H1 (cell line): Measurements from ENCODE around the gene ZNF148. TPM values are rescaled to one million over a fixed set of nuclear protein-coding genes. Genes with fewer than 3 reads are reported as not detected.

ENCODE experiments used
- CTCF ChIA-PET: fragments of 300-600 bp; sonication (Branson Sonifier 250); formaldehyde crosslinking; loops from one replicate; lab custom pipeline; 2021; ENCODE audit not compliant: partially characterized antibody; lab: Charles Lee
- POLR2A ChIA-PET: fragments of 300-600 bp; sonication (Branson Sonifier 250); formaldehyde crosslinking; loops from one replicate; lab custom pipeline; 2021; ENCODE audit warnings: inconsistent platforms; ENCODE audit not compliant: partially characterized antibody; lab: Charles Lee
- DNase-seq, 2 experiments: peaks; one replicate each; pipeline versions ENCODE4 v3.0.0 to v3.0.0-alpha.2; 2010 to 2022; ENCODE audit warnings: low spot score in 2 of 2, low read depth in 1 of 2, mixed read lengths in 1 of 2
- FAIRE-seq: peaks from 2 replicates; lab custom pipeline; 2011; peaks lifted over from hg19 to GRCh38; lab: Jason Lieb, UNC
- H2AFZ ChIP-seq: 2 replicates; pipeline ENCODE4 v1.8.1; 2012; ENCODE audit warnings: low read length, inconsistent platforms
- H2AK5ac ChIP-seq: 2 replicates; pipeline ENCODE4 v1.6.1; 2013; ENCODE audit warnings: low read depth, low read length
- H2BK120ac ChIP-seq: replicated peaks from 2 replicates; pipeline ENCODE3; 2013; ENCODE audit warnings: low read depth, low read length, inconsistent platforms
- H2BK12ac ChIP-seq: 2 replicates; pipeline ENCODE4 v1.6.1; 2013; ENCODE audit warnings: low read depth, low read length
- H2BK15ac ChIP-seq: 2 replicates; pipeline ENCODE4 v1.6.1; 2013; ENCODE audit warnings: low read length
- H2BK20ac ChIP-seq: 2 replicates; pipeline ENCODE4 v1.6.1; 2013; ENCODE audit warnings: low read length
- H2BK5ac ChIP-seq: 2 replicates; pipeline ENCODE4 v1.6.1; 2013; ENCODE audit warnings: low read depth, low read length
- H3K14ac ChIP-seq: 2 replicates; pipeline ENCODE4 v1.6.1; 2013; ENCODE audit warnings: inconsistent platforms; ENCODE audit not compliant: insufficient read length
- H3K18ac ChIP-seq: 2 replicates; pipeline ENCODE4 v1.6.1; 2013; ENCODE audit warnings: low read length; ENCODE audit errors: extremely low read depth
- H3K23ac ChIP-seq: 2 replicates; pipeline ENCODE4 v1.6.1; 2013; ENCODE audit warnings: inconsistent platforms; ENCODE audit not compliant: insufficient read length
- H3K23me2 ChIP-seq: 2 replicates; pipeline ENCODE4 v1.6.1; 2013; ENCODE audit warnings: low read depth, low read length
- H3K27ac ChIP-seq: 2 replicates; pipeline ENCODE4 v1.6.1; 2011; ENCODE audit warnings: low read depth, low read length, inconsistent platforms
- H3K27me3 ChIP-seq, 4 experiments: replicated peaks in 1 of 4; 1 replicate in 1 of 4; 2 replicates in 3 of 4; pipeline versions ENCODE4 v1.6.1 to v1.8.1; 2011 to 2013; ENCODE audit warnings: low read length in 3 of 4, mild to moderate bottlenecking in 3 of 4, inconsistent platforms in 2 of 4, mixed read lengths in 2 of 4, moderate library complexity in 1 of 4; ENCODE audit not compliant: control insufficient read depth in 3 of 4, insufficient read depth in 3 of 4; ENCODE audit errors: extremely low read depth in 1 of 4
- H3K36me3 ChIP-seq, 4 experiments: 2 replicates each; pipeline versions ENCODE4 v1.6.1 to v1.8.1; 2011 to 2013; ENCODE audit warnings: mild to moderate bottlenecking in 4 of 4, low read length in 3 of 4, moderate library complexity in 2 of 4, control low read depth in 1 of 4, inconsistent platforms in 1 of 4; ENCODE audit not compliant: insufficient read depth in 4 of 4, control insufficient read depth in 2 of 4
- H3K4ac ChIP-seq: replicated peaks from 2 replicates; pipeline ENCODE3; 2013; ENCODE audit warnings: low read length, low read depth, mixed read lengths, inconsistent platforms; ENCODE audit not compliant: insufficient read length
- H3K4me1 ChIP-seq, 4 experiments: replicated peaks in 1 of 4; 1 replicate in 1 of 4; 2 replicates in 3 of 4; pipeline versions ENCODE4 v1.6.1 to v1.8.1; 2011 to 2013; ENCODE audit warnings: low read length in 3 of 4, inconsistent platforms in 2 of 4, mixed read lengths in 1 of 4; ENCODE audit not compliant: insufficient read depth in 4 of 4, control insufficient read depth in 3 of 4
- H3K4me2 ChIP-seq, 2 experiments: 2 replicates each; pipeline versions ENCODE4 v1.6.1 to v1.8.1; 2011 to 2013; ENCODE audit warnings: low read depth in 2 of 2, low read length in 2 of 2, control low read depth in 1 of 2, inconsistent platforms in 1 of 2, mild to moderate bottlenecking in 1 of 2; ENCODE audit not compliant: insufficient read depth in 1 of 2
- H3K4me3 ChIP-seq, 4 experiments: fragments of 200-600, 300-600 bp in 1 of 4; sonication (generic), shearing (Covaris generic), sonication (Bioruptor Twin) in 1 of 4; 2 replicates each; pipeline versions ENCODE4 v1.5.1 to v1.8.1; 2011 to 2016; ENCODE audit warnings: low read length in 4 of 4, low read depth in 3 of 4, control low read depth in 2 of 4, inconsistent platforms in 2 of 4, mild to moderate bottlenecking in 2 of 4, mixed read lengths in 1 of 4, moderate library complexity in 1 of 4; ENCODE audit not compliant: insufficient read depth in 2 of 4; ENCODE audit errors: extremely low read depth in 1 of 4
- H3K56ac ChIP-seq: replicated peaks from 2 replicates; pipeline ENCODE3; 2013; ENCODE audit warnings: low read depth, mild to moderate bottlenecking, mixed read lengths, low read length, inconsistent platforms; ENCODE audit not compliant: insufficient read length
- H3K79me1 ChIP-seq: 2 replicates; pipeline ENCODE4 v1.6.1; 2013; ENCODE audit warnings: low read depth, low read length, control low read depth
- H3K79me2 ChIP-seq, 2 experiments: 2 replicates each; pipeline versions ENCODE4 v1.6.1 to v1.8.1; 2012 to 2013; ENCODE audit warnings: low read length in 2 of 2, mild to moderate bottlenecking in 2 of 2, inconsistent platforms in 1 of 2; ENCODE audit not compliant: insufficient read depth in 2 of 2, control insufficient read depth in 1 of 2
- H3K9ac ChIP-seq, 4 experiments: replicated peaks in 1 of 4; 1 replicate in 1 of 4; 2 replicates in 3 of 4; pipeline versions ENCODE4 v1.6.1 to v1.8.1; 2011 to 2013; ENCODE audit warnings: low read depth in 3 of 4, low read length in 3 of 4, control low read depth in 2 of 4, mild to moderate bottlenecking in 2 of 4, moderate library complexity in 2 of 4, inconsistent platforms in 1 of 4; ENCODE audit errors: extremely low read depth in 1 of 4
- H3K9me3 ChIP-seq, 2 experiments: 2 replicates each; pipeline versions ENCODE4 v1.6.1 to v1.8.1; 2012 to 2013; ENCODE audit warnings: mild to moderate bottlenecking in 2 of 2, moderate library complexity in 2 of 2, control low read depth in 1 of 2, inconsistent platforms in 1 of 2, low read depth in 1 of 2, low read length in 1 of 2, mixed read lengths in 1 of 2; ENCODE audit not compliant: insufficient read depth in 2 of 2
- H4K20me1 ChIP-seq, 2 experiments: replicated peaks in 1 of 2; 2 replicates each; pipeline versions ENCODE3 to v1.8.1; 2011 to 2013; ENCODE audit warnings: inconsistent platforms in 2 of 2, low read length in 2 of 2, mild to moderate bottlenecking in 1 of 2; ENCODE audit not compliant: insufficient read depth in 2 of 2, control insufficient read depth in 1 of 2
- H4K5ac ChIP-seq: 2 replicates; pipeline ENCODE4 v1.6.1; 2013; ENCODE audit warnings: low read length, low read depth, mixed read lengths, inconsistent platforms; ENCODE audit not compliant: insufficient read length
- H4K8ac ChIP-seq: 2 replicates; pipeline ENCODE4 v1.8.0; 2013; ENCODE audit warnings: mild to moderate bottlenecking, moderate library complexity, low read length, inconsistent platforms; ENCODE audit not compliant: insufficient read depth; ENCODE audit errors: extremely low read depth
- H4K91ac ChIP-seq: replicated peaks from 2 replicates; pipeline ENCODE3; 2013; ENCODE audit warnings: low read length, mixed read lengths, inconsistent platforms; ENCODE audit not compliant: insufficient read length
- JUN ChIP-seq: IDR thresholded peaks from 2 replicates; pipeline ENCODE4 v1.6.1; 2011; ENCODE audit warnings: low read depth, mild to moderate bottlenecking, improper control_type of control experiment, low read length
- polyA plus RNA-seq, 7 experiments: library from polyadenylated mRNA; depleted of rRNA in 3 of 7; stranded (reverse) in 5 of 7; unstranded in 2 of 7; fragments of >200 nt in 5 of 7; fragments of 200-250 nt in 2 of 7; gene quantifications; 1 replicate in 5 of 7; 2 replicates in 1 of 7; 4 replicates in 1 of 7; pipeline versions ENCODE4 v1.2.1 to v1.2.3, GENCODE V29; 2011 to 2013; ENCODE audit warnings: missing spikeins in 2 of 7, mixed read lengths in 2 of 7
- total RNA-seq: library from RNA; stranded (reverse); fragmentation: NEBNext Ultra II Directional; extraction: Animal tissue kit (Norgen Biotek cat#: 25700); gene quantifications from 2 replicates; pipeline ENCODE4 v1.2.1, GENCODE V29; 2021
- TF ChIP-seq, protein P1 (sequence below): IDR thresholded peaks from 2 replicates; pipeline ENCODE4 v1.6.1; 2011; ENCODE audit warnings: low read length, improper control_type of control experiment

ZNF148 gene
- total and polyA plus RNA-seq, 2 of the 8 experiments (the other 6 are each of a cell fraction or from before 2014, with no cell fraction given): 3.7 to 22.6 TPM

DNA sequence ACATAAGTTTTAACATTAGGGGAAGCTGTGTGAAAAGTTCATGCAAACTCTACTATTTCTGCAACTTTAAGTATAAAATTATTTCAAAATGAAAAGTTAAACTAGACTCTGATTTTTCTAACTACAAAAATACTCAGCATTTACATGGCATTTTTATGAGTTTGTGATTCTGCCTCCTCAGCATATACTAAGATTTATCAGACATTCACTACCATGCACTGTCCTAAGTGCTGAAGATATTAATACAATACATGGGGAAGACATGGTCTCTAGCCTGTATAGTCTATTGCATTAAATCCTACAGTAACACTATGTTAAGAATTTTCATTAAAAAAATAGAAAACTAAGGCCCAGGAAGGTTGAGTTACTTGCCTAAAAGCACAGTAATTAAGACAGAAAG, 80.7 kb downstream of the ZNF148 start:
- Histone ChIP-seq H3K79me2 (peaks cover 0 to 18% of the 10 kb centered on the region in 2 experiments; a peak in 2 of 4 replicates), H2AK5ac (no peak overlapping the region), H3K23me2 (no peaks in the 10 kb centered on the region; the same call in 1 of the 2 replicates), H2BK15ac (no peak overlapping the region), H3K4ac (no peak overlapping the region), H3K4me3 (no peak overlapping the region), H3K9me3 (no peaks in the 10 kb centered on the region), H3K9ac (no peak overlapping the region), H2BK120ac (no peak overlapping the region), H3K23ac (no peak overlapping the region), H4K8ac (no peak overlapping the region), H3K79me1 (no peaks in the 10 kb centered on the region), H2BK20ac (no peak overlapping the region), H4K20me1 (peaks cover 0 to 2% of the 10 kb centered on the region in 2 experiments), H3K18ac (no peak overlapping the region), H2AFZ (no peak overlapping the region), H4K91ac (no peak overlapping the region), H3K27ac (no peak overlapping the region), H2BK12ac (no peak overlapping the region), H3K27me3 (no peaks in the 10 kb centered on the region), H3K56ac (no peak overlapping the region), H4K5ac (no peak overlapping the region), H2BK5ac (no peak overlapping the region), H3K36me3 (no peaks in the 10 kb centered on the region), H3K4me1 (no peaks in the 10 kb centered on the region), H3K4me2 (no peak overlapping the region), H3K14ac (no peak overlapping the region)
- DNase-seq (no peak), FAIRE-seq (no peak)
- POLR2A ChIA-PET: no interaction called here
- CTCF ChIA-PET: no interaction called here
- TF ChIP-seq, protein P1, sequence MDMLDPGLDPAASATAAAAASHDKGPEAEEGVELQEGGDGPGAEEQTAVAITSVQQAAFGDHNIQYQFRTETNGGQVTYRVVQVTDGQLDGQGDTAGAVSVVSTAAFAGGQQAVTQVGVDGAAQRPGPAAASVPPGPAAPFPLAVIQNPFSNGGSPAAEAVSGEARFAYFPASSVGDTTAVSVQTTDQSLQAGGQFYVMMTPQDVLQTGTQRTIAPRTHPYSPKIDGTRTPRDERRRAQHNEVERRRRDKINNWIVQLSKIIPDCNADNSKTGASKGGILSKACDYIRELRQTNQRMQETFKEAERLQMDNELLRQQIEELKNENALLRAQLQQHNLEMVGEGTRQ: no peak
- TF ChIP-seq JUN: no peak
